HG03439 (cell line): ENCODE data around the gene COL21A1.

ENCODE experiments used
- ATAC-seq: cut with Tn5 transposase; IDR thresholded peaks from one replicate; pipeline ENCODE4 v1.9.1; 2021; ENCODE audit warnings: mild to moderate bottlenecking, moderate library complexity; ENCODE audit not compliant: unreplicated experiment

Gene COL21A1

DNA sequence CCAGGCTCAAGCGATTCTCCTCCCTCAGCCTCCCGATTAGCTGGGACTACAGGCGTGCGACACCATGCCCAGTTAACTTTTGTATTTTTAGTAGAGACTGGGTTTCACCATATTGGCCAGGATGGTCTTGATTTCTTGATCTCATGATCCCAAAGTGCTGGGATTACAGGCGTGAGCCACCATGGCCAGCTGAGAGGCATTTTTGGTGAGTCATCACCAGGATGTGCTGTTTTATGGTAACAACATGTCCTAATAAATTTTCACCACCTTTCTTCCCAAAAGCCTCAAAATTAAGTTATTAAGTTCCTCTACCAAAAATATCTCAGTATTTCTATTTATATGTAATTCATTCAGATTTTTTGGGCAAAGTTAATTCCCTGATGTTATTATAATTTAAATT, 53.5 kb downstream of the COL21A1 start:
- no peak for ATAC-seq

DNA sequence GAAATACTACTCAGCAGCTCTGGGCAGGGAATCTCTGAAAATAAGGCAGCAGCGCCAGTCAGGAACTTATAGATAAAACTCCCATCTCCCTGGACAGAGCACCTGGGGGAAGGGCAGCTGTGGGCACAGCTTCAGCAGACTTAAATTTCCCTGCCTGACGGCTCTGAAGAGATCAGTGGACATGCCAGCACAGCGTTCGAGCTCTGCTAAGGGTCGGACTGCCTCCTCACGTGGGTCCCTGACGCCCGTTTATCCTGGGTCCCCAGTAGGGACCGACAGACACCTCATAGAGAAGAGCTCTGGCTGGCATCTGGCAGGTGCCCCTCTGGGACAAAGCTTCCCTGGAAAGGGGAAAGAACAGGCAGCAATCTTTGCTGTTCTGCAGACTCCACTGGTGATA, 59.0 kb downstream of the COL21A1 start:
- ATAC-seq, result no peak

DNA sequence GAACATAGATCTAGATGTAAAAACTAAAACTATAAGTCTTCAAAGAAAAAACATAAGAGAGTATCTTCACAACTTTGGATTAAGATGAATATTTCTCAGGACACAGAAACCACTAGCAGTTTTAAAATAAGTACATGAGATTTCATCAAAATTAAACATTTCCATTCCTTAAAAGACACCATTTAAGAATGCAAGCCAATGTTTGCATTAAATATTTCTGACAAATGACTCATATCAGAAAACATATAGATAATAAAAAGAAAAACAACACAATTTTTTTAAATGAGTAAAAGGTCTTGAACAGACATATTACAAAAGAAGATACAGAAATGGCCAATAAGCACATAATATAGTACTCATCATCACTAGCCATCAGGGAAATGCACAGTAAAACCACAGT, 59.7 kb downstream of the COL21A1 start:
- ATAC-seq, result no peak

DNA sequence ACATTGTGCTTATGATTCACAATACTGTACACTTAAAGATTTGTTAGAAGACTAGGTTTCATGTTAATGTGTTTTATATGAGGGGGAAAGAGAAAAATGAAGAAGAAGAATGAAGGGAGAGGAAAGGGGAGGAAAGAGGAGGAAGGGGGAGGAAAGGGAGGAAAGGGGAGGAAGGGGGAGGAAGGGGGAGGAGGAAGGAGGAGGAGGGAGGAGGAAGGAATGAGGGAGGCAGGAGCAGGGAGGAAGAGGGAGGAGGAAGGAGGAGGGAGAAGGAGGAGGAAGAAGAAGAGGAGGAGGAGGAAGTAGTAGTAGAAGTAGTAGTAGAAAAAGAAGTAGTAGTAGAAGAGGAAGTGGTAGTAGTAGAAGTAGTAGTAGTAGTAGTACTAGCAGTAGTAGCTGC, 70.6 kb downstream of the COL21A1 start:
- no peak for ATAC-seq

DNA sequence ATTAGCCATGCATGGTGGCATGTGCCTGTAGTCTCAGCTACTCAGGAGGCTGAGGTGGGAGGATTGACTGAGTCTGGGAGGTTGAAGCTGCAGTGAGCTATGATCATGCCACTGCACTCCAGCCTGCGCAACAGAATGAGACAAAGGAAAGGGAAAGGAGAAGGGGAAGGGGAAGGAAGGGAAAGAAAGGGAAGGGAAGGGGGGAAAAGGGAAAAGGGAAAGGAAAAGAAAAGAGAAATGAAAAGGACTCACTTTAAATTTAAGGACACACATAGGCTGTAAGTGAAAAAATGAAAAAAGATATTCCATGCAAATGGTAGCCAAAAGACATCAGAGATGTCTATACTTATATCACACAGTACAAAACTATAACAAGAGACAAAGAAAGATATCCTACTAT, 74.2 kb downstream of the COL21A1 start:
- no peak for ATAC-seq

DNA sequence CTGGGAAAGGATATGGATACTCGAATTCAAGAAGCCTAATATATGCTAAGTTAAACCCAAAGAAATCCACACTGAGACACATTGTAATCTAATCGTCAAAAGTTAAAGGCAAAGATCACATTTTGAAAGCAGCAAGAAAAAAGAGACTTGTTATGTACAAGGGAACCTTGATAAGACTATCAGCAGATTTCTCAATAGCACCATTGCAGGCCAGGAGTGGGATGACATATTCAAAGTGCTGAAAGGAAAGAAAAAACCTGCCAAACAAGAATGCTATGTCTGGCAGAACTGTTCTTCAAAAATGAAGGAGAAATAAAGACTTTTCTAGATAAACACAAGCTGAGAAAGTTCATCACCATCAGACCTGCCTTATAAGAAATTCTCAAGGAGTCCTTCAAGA, 75.2 kb downstream of the COL21A1 start:
- ATAC-seq, result no peak

DNA sequence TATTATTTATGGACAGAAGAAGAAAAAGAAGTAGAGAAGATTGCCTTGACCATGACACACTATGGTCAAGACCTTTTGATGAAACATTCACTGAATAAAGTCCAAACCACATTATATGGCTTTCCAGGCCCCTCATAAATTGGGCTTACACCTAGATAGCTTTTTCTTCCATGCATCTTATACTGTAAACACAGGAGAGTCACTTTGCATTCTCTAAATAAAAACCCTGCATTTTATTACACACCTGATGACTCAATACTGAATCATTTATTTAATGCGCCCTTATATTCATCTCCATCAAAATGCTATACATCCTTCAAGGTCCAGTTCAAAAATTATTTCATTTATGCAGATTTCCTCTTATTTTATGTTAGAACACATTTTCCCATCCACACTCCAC, 78.0 kb downstream of the COL21A1 start:
- ATAC-seq, result no peak

DNA sequence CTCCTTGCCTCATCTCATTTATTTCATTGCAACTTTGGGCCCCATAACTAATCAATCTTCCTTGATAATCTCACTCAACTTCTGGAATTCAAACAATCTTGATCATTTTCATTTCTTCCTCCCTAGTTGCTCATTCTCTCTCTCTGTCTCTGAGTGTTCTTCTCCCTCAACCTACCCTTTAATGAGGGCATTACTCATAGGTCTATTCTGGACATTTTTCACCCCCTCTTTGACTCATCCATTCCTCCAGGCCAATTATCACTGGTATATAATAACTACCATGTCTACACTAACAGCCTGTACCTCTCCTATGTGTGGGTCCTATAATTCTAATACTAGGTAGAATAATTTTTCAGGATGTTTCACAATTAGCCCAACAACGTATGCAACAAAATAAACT, 78.8 kb downstream of the COL21A1 start:
- no peak for ATAC-seq

DNA sequence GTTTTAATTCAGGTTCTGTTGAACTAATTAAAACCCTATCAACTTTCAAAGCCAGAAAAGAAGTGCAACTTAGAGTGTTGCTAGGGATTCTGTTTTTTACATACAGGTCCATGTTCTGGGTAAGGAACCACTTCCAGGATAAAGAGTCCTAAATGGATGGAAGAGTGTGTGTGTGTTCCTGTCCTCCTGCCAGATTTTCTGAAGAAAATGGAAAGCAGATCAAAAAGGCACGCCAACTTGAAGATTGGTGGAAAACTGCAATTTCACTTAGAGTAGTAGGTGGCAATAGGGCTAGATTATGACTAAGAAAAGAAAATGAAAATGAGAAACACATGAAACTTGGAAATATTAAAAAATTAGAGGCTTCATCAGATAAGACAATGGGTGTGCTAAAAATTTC, 85.3 kb downstream of the COL21A1 start:
- ATAC-seq, result no peak

DNA sequence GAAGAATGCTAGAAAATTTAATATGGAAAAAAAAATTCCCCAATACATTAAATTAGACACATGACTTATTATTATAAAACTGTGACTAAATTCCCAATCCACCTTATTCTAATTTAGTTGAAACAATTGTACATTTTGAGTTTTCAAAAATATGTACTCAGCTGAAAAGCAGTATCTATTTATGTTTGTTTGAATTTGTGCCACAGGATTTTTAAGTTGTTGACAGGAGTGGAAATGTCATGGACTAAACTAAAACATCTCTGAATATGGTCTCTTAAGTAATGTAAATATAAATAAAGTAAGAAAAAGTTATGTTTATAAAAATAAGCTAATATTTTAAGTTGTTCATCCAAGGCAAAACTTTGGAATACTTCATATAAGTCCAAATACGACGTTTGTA, 86.9 kb downstream of the COL21A1 start:
- ATAC-seq, result no peak

DNA sequence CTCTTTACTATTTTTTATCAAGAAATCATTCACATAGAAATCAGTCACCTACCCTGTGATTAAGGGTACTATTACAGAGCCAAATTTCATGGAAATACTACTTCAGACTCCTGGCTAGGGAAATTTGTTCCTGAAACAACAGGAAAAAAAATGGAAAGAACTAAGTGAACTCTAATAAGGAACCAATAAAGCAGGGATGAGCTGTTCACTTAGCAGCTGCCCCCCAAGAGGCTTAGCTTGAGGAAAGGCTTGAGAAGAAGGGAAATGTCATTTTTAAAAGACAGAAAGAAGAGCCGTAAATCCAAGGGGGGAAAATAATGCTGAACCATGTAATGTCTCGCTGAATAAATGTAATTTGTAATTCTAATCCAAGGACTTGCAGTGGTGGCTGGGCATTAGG, 88.8 kb downstream of the COL21A1 start:
- ATAC-seq, result no peak

DNA sequence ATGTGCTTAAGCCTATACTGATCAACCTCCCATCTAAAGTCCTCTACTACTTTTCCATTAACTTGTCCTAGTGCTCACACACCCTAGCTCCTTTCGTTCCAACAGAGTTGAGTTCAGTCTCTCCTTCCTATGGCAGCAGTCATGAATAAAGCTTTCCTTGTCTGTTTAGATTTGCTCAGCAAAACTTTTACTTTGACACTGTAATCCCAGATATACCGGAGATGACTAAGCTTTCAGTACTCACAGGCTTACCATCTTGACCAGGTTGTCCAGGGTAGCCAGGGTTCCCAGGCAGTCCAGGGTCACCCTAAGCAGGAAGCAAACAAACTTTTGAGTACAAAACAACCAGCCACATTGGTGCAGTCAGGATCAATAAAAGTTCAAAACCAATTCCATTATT, 90.7 kb downstream of the COL21A1 start:
- ATAC-seq, result no peak

DNA sequence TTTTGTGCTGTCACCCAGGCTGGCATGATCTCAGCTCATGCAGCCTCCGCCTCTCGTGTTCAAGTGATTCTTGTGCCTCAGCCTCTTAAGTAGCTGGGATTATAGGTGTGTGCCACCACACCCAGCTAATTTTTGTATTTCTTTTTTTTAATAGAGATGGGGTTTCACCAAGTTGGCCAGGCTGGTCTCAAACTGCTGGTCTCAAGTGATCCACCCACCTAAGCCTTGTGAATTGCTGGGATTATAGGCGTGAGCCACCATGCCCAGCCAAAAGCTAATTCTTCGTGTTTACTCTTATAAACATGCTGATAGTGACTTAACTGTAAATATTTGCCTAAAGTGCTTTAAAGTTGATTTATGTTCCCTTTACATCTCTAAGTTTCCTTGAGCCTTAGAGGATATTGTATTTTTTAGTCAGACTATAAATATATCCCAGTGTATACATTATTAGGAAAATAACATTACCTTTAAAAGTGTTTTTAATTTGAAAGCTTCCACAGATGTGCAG, 91.7 kb downstream of the COL21A1 start:
- no peak for ATAC-seq

DNA sequence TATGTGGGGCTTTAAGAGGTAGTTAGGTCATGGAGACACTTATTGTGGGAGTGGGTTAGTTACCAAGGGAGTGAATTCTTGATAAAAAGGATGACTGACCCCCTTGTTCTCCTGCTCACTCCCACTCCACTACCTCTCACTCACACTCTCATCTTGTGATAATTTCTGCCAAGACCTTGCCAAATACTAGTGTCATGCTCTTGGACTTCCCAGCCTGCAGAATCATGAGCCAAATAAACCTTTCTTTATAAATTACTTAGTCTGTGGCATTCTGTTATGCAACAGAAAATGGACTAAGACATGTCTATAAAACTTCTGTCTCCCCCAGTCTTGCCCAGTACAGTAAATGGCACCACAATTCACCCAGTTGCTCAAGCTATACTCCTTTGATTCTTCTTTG, 93.3 kb downstream of the COL21A1 start:
- no peak for ATAC-seq

DNA sequence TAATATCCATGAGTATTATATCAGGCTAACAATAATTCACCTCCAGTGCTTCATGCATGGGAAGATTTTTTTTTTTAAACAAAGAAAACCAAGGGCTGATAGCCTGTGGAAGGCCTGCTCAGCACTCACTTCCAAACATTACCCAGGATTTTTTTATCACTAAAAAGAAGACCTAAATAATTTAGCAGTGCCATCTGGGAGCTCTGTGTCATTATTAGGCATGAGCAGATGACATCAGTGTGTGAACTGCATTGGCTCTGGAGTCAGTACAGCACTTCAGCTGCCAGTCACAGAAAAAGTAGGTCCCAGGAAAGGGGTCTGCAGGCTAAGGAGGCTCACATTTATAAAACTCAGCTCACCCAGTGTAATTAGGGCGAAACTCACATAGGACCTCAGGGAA, 94.8 kb downstream of the COL21A1 start:
- no peak for ATAC-seq

DNA sequence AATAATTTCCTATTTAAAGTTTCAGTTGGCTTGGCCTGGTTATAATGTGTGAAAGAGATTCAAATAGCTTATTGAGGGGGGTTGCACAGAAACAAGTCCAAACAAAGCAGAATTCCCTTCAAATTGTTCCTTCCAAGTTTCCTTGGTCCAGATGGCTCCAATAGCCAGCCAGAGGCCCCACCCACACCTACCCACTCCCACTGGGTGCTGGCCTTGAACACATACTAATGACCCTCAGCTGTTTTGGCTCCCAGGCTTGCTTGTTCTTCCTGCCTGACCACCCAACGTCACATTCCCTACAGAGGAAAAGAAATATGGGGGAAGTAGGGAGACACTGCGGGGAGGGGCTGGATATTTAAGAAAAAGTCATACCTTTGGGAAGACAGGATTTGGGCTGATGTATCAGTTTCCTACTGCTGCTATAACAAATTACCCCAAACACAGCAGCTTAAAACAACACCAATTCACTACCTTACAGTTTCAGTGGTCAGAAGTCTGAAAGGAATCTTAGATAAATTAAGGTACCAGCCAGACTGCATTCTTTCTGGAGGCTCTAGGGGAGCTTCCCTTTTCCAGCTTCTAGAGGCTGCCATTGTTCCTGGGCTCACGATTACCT, 95.7 kb downstream of the COL21A1 start:
- ATAC-seq, result no peak

DNA sequence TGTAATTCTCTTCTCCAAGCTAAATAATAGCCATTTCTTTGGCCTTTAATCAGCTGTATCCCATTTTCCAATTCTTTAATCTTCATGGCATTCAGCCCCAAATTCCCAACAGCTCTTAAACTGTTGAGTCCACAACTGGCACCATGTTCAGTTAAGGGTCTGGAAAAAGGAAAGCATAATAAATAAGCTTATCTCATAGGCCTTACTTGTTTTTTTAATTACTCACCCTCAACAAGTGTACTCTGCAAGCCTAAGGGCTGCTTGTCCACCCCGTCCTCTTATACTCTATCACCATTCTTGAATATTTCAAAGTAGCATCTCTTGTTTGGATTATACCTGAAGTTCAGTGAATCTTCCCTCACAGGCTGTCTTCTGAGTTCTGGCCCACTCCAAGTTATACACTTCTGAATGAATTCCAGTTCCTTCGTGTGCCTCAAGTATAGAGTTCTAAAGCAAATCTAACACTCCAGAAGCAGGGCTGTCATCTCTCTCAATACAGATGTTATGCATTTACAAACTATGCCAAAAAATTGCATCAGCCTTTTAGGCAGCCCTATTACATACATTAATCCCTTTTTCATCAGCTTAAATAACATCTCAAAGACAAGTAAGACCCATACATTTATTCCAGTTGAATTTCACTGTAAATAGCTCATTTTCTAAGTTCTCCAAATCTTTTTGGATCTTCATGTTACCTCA, 98.7 kb downstream of the COL21A1 start:
- no peak for ATAC-seq

DNA sequence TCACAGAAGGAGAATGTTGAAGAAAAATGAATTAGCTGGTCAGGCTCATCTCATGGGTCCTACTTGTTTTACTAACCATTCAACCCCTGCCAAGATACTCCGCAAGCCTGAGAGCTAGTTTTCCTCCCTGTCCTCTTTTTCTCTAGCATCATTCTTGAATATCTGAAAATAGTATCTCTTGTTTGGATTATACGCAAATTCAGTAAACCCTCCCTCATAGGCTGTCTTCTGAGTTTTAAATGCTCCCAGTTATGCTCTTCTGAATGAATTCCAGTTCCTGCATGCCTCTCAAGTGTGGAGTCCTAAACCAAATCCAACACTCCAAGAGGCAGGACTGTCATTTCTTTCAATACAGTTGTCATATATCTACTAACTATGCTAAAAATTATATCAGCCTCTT, 99.6 kb downstream of the COL21A1 start:
- no peak for ATAC-seq

DNA sequence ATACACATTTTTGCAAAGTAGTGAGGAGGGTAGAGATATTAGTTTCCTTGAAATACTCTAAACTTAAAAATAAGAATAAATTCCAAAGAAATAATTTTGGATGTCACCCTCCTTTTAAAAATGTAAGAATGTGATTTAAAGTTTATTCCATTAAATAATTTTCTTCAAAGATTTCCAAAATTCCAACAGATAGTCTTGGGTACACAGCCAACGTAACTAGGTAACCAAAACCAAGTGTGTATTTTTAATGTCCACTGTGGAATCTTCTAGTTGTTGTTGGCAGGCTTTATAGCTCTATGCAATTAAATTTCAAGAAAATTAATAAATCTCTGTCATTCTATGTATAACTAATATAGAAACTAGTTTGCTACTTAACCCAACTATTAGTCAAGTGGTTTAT, 101.3 kb downstream of the COL21A1 start:
- no peak for ATAC-seq

DNA sequence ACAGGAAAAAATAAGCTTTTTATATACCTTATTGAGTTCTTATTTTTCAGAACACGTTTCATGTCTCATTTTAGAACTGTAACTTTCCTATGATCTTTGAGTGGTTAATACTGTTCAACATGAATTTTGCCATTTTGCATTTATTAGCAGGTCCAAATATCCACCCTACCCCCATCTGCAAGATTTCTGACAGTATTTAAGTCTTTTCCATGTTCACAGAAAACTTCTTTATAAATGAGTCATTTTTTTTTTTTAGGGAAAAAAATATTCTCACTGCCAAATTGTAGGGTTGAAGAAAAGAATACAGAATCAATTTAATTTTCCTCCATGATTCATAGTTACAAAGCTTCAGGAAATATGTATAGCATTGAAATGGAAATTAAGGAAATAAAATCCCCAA, 101.8 kb downstream of the COL21A1 start:
- ATAC-seq, result no peak

DNA sequence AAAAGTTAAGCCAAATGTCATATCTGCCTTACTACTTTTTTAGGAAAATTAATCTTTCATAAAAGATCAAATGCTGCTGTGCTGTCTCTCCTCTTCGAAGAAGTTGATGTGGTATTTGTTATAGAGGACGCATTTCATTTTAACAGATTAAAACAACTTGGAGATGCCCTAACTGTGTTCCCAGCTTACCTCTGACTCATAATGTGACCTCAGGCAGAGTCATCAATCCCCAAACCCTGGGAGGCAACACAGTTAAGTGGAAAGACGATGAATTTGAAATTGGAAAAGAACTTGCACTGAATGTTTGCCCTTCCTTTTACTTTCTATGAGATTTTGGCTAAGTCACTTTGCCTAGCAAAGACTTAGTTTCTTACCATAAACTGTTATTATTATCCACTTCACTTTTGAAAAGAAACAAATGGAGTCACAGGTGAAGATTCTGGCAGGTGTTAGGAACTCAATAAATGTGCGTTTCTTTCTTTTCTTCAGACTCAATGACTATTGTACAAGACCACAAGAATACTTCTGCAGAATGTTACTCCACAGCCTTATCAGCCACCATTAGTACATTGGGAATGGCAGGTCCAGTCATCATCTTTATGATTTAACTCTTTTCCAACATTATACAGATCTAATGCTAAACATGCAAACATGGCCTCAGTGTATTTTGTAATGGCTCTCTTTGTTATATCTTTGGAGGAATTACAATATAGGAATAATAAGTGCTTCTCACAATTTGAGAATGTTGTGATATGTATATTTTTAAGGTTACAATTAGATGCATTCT, 102.6 kb downstream of the COL21A1 start:
- ATAC-seq, result no peak

DNA sequence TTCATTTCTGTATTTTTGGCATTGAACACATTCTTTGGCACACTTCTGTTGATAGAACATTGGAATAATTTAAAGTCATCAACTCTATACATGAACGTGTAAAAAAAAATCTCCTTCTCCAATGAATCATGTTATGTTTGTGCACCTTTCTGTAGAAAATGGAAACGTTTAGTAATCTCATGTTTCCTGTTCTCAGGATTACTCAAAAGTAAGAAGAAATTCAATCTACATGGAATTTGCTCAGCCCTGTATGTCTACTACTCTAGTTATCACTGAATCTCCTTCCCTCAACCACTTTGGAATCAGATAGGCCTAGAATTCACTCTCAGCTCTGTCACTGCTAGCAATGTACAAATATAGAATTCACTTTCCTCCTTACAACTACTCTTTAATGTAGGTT, 103.6 kb downstream of the COL21A1 start:
- ATAC-seq, result no peak
